Measurements from ENCODE around the gene SLX4IP. TPM values are rescaled to one million over a fixed set of nuclear protein-coding genes. Genes with fewer than 3 reads are reported as not detected.

Gene SLX4IP
- total and polyA plus RNA-seq, 2 donors (not counting 3 experiments of a cell fraction or from before 2014, with no cell fraction given): 1.9 to 4.5 TPM

- H3K79me2 ChIP-seq (ENCODE audit: control insufficient read depth, insufficient read depth, low read length): peaks cover 19% of the 10 kb centered on the region
- dilution Hi-C loops (cut with MboI; ENCODE audit: extremely low pct_ligation_motif_present, low sequenced_read_pairs): no loop called here
- FAIRE-seq: no peak
- ChIA-PET CTCF (interaction anchor here (0.9 to 1.4 kb wide), 3 partner anchors 19 to 103 kb away, joined by 3 read pairs; no protein-coding TSS in a partner anchor), POLR2A (no interaction called here)
- no peak overlapping the region for H3K4me2 ChIP-seq (ENCODE audit: insufficient read depth, low read length)
- intact Hi-C loops (cut with micrococcal nuclease): no loop called here
- H3K4me3 ChIP-seq (replicated peaks in 1 of 3; ENCODE audit: insufficient read depth in 1 of 3, low read depth in 1 of 3, low read length in 3 of 3): no peak overlapping the region
- H3K27me3 ChIP-seq (ENCODE audit: control insufficient read depth in 2 of 2, insufficient read depth in 2 of 2, low read length in 2 of 2): no peaks in the 10 kb centered on the region
- TF ChIP-seq JUN (IDR thresholded peaks at IDR 0.05; ENCODE audit: borderline replicate concordance, insufficient read depth, insufficient read length, low read depth): no peak
- no peak for TF ChIP-seq GATA2 (IDR thresholded peaks at IDR 0.05; ENCODE audit: insufficient read depth, insufficient read length, low read depth, low read length)
- TF ChIP-seq FOS (IDR thresholded peaks at IDR 0.05; ENCODE audit: borderline replicate concordance, insufficient read depth, low read length): no peak
- TF ChIP-seq EZH2 (IDR thresholded peaks at IDR 0.05; ENCODE audit: borderline replicate concordance, low read depth, low read length, severe bottlenecking): no peak
- TF ChIP-seq POLR2AphosphoS5 (IDR thresholded peaks at IDR 0.05; ENCODE audit: insufficient read depth, low read depth, low read length): no peak
- TF ChIP-seq, protein P1, sequence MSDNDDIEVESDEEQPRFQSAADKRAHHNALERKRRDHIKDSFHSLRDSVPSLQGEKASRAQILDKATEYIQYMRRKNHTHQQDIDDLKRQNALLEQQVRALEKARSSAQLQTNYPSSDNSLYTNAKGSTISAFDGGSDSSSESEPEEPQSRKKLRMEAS (IDR thresholded peaks at IDR 0.05; ENCODE audit: insufficient read depth, insufficient read length): no peak
- TF ChIP-seq, protein P2, sequence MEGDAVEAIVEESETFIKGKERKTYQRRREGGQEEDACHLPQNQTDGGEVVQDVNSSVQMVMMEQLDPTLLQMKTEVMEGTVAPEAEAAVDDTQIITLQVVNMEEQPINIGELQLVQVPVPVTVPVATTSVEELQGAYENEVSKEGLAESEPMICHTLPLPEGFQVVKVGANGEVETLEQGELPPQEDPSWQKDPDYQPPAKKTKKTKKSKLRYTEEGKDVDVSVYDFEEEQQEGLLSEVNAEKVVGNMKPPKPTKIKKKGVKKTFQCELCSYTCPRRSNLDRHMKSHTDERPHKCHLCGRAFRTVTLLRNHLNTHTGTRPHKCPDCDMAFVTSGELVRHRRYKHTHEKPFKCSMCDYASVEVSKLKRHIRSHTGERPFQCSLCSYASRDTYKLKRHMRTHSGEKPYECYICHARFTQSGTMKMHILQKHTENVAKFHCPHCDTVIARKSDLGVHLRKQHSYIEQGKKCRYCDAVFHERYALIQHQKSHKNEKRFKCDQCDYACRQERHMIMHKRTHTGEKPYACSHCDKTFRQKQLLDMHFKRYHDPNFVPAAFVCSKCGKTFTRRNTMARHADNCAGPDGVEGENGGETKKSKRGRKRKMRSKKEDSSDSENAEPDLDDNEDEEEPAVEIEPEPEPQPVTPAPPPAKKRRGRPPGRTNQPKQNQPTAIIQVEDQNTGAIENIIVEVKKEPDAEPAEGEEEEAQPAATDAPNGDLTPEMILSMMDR (IDR thresholded peaks at IDR 0.05; ENCODE audit: extremely low read depth in 1 of 2, insufficient read depth in 1 of 2, low read depth in 1 of 2, low read length in 2 of 2): no peak
- no peak for TF ChIP-seq MYC (IDR thresholded peaks at IDR 0.05; ENCODE audit: low read depth, low read length)
- TF ChIP-seq POLR2A (IDR thresholded peaks at IDR 0.05; ENCODE audit: low read depth, low read length): no peak
- BruUV-seq (replicated peaks): no TSS peak
- peaks cover 30% of the 10 kb centered on the region for H3K4me1 ChIP-seq (ENCODE audit: control insufficient read depth, extremely low read depth, insufficient read depth, low read length)
- H3K9me1 ChIP-seq (replicated peaks; ENCODE audit: control insufficient read depth, extremely low read depth, insufficient read depth, low read length): no peaks in the 10 kb centered on the region
- H3K9ac ChIP-seq (replicated peaks; ENCODE audit: extremely low read depth, insufficient read depth, low read length): no peak overlapping the region
- H4K20me1 ChIP-seq (replicated peaks; ENCODE audit: control insufficient read depth, extremely low read depth, insufficient read depth, low read length): no peaks in the 10 kb centered on the region
- H2AFZ ChIP-seq (ENCODE audit: low read depth, low read length): no peak overlapping the region
- H3K36me3 ChIP-seq (ENCODE audit: control insufficient read depth in 2 of 2, extremely low read depth in 1 of 2, insufficient read depth in 2 of 2, low read length in 2 of 2): peaks cover 9 to 34% of the 10 kb centered on the region in 2 experiments
- H3K27ac ChIP-seq (ENCODE audit: insufficient read depth, low read depth, low read length): no peak overlapping the region
- H3K9me3 ChIP-seq (replicated peaks; ENCODE audit: control insufficient read depth, insufficient read depth, low read length): no peaks in the 10 kb centered on the region
- DNase-seq (ENCODE audit: low read depth, low spot score): no peak
These were observed 220.9 kb downstream of the SLX4IP start for GRCh38 chr20:10655720-10656669.
